GM12872 (cell line): ENCODE data around the gene HOXB8.

Experiments used
- TF ChIP-seq, protein P1 (sequence below): IDR thresholded peaks from 3 replicates; pipeline ENCODE4 v1.5.1; 2011; ENCODE audit warnings: low read depth, mild to moderate bottlenecking, low read length, moderate library complexity; ENCODE audit not compliant: insufficient read depth

HOXB8 gene

DNA sequence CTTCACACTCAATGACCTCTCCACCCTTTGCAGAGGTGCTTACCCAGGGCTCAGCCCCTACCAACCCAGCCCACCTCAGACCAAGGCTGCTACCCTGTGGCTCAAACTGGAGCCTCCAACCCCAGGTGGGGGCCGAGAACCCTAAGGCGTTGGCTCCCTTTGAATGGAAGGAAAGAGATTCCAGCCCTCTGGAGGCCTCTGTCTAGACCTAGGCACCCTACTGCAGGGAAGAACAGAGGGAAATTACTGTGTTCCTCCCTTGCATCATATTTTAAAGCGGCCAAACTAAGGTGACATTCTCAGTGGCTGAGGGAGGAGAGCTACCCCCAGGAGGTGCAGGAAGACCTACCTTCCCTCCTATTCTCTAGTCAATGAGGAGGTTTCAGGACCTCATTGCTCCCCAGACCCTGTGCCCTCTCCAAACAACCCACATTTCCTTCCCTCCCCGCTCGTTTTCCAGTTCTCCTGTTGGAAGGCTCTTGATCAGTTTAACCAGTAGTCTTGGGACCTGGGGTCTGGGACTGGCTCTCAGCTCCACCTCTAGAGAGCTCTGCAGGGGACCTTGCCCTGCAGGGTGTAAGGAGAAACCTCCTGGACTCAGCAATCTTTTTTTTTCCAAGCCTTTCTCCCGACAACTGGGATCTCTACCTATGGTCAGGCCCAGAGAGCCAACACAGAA is 5.5 kb upstream of the HOXB8 start:
- TF ChIP-seq, protein P1, sequence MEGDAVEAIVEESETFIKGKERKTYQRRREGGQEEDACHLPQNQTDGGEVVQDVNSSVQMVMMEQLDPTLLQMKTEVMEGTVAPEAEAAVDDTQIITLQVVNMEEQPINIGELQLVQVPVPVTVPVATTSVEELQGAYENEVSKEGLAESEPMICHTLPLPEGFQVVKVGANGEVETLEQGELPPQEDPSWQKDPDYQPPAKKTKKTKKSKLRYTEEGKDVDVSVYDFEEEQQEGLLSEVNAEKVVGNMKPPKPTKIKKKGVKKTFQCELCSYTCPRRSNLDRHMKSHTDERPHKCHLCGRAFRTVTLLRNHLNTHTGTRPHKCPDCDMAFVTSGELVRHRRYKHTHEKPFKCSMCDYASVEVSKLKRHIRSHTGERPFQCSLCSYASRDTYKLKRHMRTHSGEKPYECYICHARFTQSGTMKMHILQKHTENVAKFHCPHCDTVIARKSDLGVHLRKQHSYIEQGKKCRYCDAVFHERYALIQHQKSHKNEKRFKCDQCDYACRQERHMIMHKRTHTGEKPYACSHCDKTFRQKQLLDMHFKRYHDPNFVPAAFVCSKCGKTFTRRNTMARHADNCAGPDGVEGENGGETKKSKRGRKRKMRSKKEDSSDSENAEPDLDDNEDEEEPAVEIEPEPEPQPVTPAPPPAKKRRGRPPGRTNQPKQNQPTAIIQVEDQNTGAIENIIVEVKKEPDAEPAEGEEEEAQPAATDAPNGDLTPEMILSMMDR: no peak

GRCh38 chr17:48619826-48620449 is 4.8 kb upstream of the HOXB8 start:
- TF ChIP-seq, protein P1: no peak

- TF ChIP-seq, protein P1: peak; percentile 88
Observed at GRCh38 chr17:48618256-48618896, 3.3 kb upstream of the HOXB8 start.

DNA sequence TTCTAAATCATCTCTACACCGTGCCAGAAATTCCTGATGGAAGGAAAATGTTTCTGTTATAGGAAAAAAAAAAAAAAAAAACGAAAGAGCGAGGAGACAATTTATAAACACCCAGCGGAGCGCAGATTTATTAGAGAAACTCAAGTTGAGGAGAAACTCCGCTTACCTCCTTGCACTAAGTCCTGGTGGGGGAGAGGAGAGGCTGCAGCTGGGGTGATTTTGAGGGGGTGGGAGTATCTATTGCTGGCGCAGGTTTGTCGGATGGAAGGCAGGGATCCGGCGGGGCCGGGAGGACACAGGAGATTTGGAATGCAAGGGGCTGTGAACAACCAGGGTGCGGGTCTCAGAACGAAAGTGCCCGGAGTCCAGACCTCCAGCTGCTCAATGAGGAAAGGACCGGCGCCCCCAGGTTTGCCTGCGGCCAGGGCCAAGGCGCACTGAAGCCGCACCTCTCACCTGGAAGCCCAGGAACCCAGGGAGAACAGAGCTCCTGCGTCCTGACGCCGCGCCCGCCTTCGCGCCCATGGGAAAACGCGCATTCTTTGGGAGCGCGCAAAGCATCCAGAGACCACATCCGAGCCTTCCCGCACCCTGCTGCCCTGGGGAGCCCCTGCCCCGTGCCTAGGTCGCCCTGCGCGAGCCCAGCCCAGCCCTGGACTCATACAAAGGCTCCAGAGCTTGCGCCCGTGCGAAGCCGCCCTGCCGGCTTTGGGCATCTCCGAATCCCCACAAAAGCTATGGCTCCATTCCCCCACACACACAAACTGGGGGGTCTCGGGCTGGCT is 2.6 kb upstream of the HOXB8 start:
- TF ChIP-seq, protein P1: no peak

DNA sequence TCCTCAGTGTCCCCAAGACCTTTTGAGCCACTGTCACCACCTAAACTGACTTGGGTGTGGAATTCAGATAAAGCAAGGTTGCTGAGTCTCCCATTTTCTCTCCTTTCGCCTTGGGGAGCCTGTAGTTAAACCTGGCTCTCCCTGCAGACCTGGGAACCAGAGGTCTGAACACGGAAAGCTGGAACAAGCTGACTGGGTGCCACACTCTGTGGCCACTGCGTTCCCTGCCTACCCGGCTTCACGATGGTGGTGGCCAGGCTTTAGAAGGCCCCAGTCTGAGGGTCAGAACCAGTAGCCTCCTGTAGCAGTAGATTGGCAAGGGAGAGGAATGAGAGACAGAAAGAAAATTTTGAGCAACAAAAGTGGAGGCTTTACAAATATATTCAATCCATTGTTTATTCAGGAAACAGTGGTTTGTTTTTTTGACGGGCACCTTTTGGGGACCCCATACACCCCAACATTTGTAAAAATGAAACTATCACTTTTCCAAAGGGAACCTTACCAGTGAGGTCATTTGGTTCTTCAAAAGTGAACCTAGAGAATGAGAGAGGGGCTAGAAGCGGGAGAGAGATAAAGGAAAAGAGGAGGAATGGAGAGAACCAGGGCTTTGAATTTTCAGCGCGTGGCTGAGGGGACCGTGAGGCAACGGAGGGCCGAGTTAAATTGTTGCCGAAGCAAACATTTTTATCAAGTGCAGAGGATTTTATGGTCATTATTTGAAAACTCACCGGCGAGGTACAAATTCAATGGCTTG is 1.8 kb upstream of the HOXB8 start:
- TF ChIP-seq, protein P1: no peak

DNA sequence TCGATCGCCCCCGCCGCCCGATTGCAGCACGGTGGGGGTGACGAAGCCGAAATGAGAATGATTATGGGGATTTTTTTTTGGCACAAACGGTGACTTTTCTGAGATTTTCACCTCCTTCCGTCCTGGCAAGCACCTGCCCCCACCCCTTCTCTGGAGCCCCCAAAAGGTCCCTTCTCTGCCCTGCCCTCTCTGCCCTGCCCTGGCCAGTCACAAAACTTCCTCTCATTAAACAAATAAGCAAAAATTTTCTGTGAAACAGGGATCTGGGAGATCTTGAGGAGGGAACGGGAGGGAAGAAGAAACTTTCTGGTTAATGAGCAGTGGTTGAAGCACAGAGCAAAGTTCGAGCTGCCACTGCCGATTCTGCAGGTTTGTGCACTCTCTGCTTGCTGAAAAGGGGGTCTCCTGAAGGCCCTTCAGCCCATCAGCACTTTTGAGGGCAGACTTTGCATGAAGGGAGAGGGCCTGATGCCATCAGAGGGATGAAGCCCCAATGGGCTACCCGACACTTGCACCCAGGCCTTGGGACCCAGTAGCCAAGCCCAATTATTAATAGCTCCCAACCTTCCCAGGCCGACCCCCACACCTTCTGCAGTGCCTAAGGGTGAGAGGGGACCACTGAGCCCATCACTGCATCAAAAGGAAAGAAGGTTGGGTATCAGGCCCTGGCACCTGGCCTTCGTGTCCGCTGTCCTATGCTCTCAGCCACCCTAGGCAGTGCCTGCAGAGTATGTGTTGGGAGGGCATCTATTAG is 1.0 kb upstream of the HOXB8 start:
- TF ChIP-seq, protein P1: no peak
